Spleen (tissue), 13 donors: ENCODE results near the gene TTC22. TPM values are rescaled to one million over a fixed set of nuclear protein-coding genes. Genes with fewer than 3 reads are reported as not detected.

ENCODE experiments used
- DNase-seq: peaks from one replicate; pipeline ENCODE4 v3.0.0-alpha.2; 2020
- H3K27ac ChIP-seq, 8 donors: fragments of 200-600 bp; sonication (generic) in 7 of 8; 1 replicate in 4 of 8; 2 replicates in 4 of 8; pipeline versions ENCODE4 v1.5.0 to v1.8.0; 2016 to 2021; ENCODE audit warnings: inconsistent platforms in 4 of 8, mild to moderate bottlenecking in 4 of 8, moderate library complexity in 1 of 8
- H3K27me3 ChIP-seq, 7 donors: fragments of 200-600 bp; sonication (generic) in 6 of 7; replicated peaks in 1 of 7; 1 replicate in 4 of 7; 2 replicates in 3 of 7; pipeline versions ENCODE4 v1.5.0 to v1.8.0; 2016 to 2021; ENCODE audit warnings: inconsistent platforms in 3 of 7, mild to moderate bottlenecking in 1 of 7
- H3K36me3 ChIP-seq, 6 donors: fragments of 200-600 bp; sonication (generic) in 5 of 6; 1 replicate in 4 of 6; 2 replicates in 2 of 6; pipeline versions ENCODE4 v1.5.0 to v1.8.0; 2016 to 2021; ENCODE audit warnings: inconsistent platforms in 2 of 6
- H3K4me1 ChIP-seq, 6 donors: fragments of 200-600 bp; sonication (generic) in 5 of 6; 1 replicate in 3 of 6; 2 replicates in 3 of 6; pipeline versions ENCODE4 v1.5.0 to v1.8.0; 2016 to 2021; ENCODE audit warnings: inconsistent platforms in 3 of 6
- H3K4me3 ChIP-seq, 8 donors: fragments of 200-600 bp; sonication (generic) in 7 of 8; 1 replicate in 4 of 8; 2 replicates in 4 of 8; pipeline versions ENCODE4 v1.5.0 to v1.8.0; 2016 to 2021; ENCODE audit warnings: inconsistent platforms in 4 of 8, mild to moderate bottlenecking in 4 of 8, moderate library complexity in 2 of 8
- H3K9me3 ChIP-seq, 8 donors: fragments of 200-600 bp; sonication (generic) in 7 of 8; 1 replicate in 4 of 8; 2 replicates in 4 of 8; pipeline versions ENCODE4 v1.5.0 to v1.8.0; 2016 to 2021; ENCODE audit warnings: inconsistent platforms in 4 of 8
- CTCF ChIP-seq, 11 experiments: fragments of 200-600 bp in 7 of 11; fragments of 450-650 bp in 4 of 11; sonication (generic) in 4 of 11; IDR thresholded peaks in 8 of 11; conservative IDR thresholded peaks in 3 of 11; 1 replicate in 7 of 11; 2 replicates in 4 of 11; pipeline versions ENCODE4 v1.4.0 to v1.8.0; 2016 to 2021; ENCODE audit warnings: antibody characterized with exemption in 11 of 11, inconsistent platforms in 4 of 11, mild to moderate bottlenecking in 1 of 11
- POLR2A ChIP-seq, 3 donors: fragments of 450-650 bp; IDR thresholded peaks; one replicate each; pipeline ENCODE4 v1.5.1; 2017; ENCODE audit warnings: antibody characterized with exemption in 3 of 3, mild to moderate bottlenecking in 1 of 3
- POLR2AphosphoS5 ChIP-seq, 3 donors: sonication (generic); formaldehyde crosslinking; IDR thresholded peaks; one replicate each; pipeline ENCODE4 v1.5.1; 2017; ENCODE audit warnings: antibody characterized with exemption in 3 of 3
- WGBS, 5 donors: extraction: QIAGEN DNeasy Blood & Tissue Kit in 3 of 5; methylation state at CpG; one replicate each; pipeline versions ENCODE4 v1.1.5 to v1.1.7; 2013 to 2018; 5-methylcytosine and 5-hydroxymethylcytosine counted together
- intact Hi-C: fragments of 100-400 bp; cut with DNase I; formaldehyde crosslinking; loops from one replicate; pipeline ENCODE4 v1.15.0; 2023; ENCODE audit warnings: low total_unique reads
- long read RNA-seq, 2 donors: transcript quantifications; one replicate each; lab custom pipeline, GENCODE V29; 2026
- polyA plus RNA-seq, 3 donors: library from polyadenylated mRNA; stranded (reverse); fragments of 200-250 nt; gene quantifications; one replicate each; pipeline ENCODE4 v1.2.1, GENCODE V29; 2013
- total RNA-seq, 7 donors: library from RNA; depleted of rRNA in 3 of 7; stranded (reverse); fragments of >200 nt in 3 of 7; fragmentation: NEBNext Ultra II Directional in 4 of 7; extraction: Animal tissue kit (Norgen Biotek cat#: 25700) in 4 of 7; gene quantifications; one replicate each; pipeline versions ENCODE4 v1.1.0 to v1.2.1, GENCODE V29; 2016 to 2021
- donor health status: healthy with polysubstance abuse.
- donor health status: DM: no; HTN: no; CAD: no; lungs with moderate emphysema.
- donor health status: DM: no; HTN: no; CAD: no.
- donor health status: Bipolar disorder and iron deficiency.
- donor health status: healthy.
- donor health status: DM: no; HTN: no; CAD: no.
- donor health status: DM: yes; HTN: yes; CAD: no.

TTC22 gene
- 1 to 10 TPM; 2.7 to 6.4 (median 3.7) TPM for total RNA-seq
- 1 to 10 TPM in 2 of 3 donors, under 1 TPM in 1; 0.73 to 1.9 (median 1.1) TPM for polyA plus RNA-seq
- long read RNA-seq, donor 1: 0 reads
- long read RNA-seq, donor 2, partial matches to known transcripts: 0 of 2 reads
- long read RNA-seq, donor 2, other reads (novel, unspliced or antisense): 0 of 2 reads

- intact Hi-C loops: loop anchor here (10.0 kb wide), 2 partner anchors 306 to 736 kb away; no protein-coding TSS in a partner anchor
- Histone ChIP-seq H3K4me1 (peaks cover 9 to 58% (median 39%) of the 10 kb centered on the region in 6 donors), H3K27ac (peak within 1 kb of the TSS; percentile 32 to 87 (median 72)), H3K27me3 (peaks cover 0 to 22% (median 15%) of the 10 kb centered on the region in 7 donors), H3K4me3 (peak within 1 kb of the TSS; percentile 41 to 85 (median 58)), H3K36me3 (peaks cover 0 to 4% (median 0%) of the 10 kb centered on the region in 6 donors), H3K9me3 (no peaks in the 10 kb centered on the region)
- TF ChIP-seq POLR2A (IDR thresholded peaks at IDR 0.05): no peak
- TF ChIP-seq POLR2AphosphoS5 (IDR thresholded peaks at IDR 0.05): peak; percentile 34 to 65 (median 51)
- TF ChIP-seq CTCF (IDR thresholded peaks at IDR 0.05 in 8 of 11, conservative IDR thresholded peaks at IDR 0.05 in 3 of 11): peak; percentile 25 to 77 (median 61)
- DNase-seq: peak; percentile 94
- 3 to 11% (median 6%) methylated on average over 12 to 58 of the region's 58 CpGs for WGBS, 5 donors
Measured at GRCh38 chr1:54800899-54801759, at the start of gene TTC22. Gene TTC22 (minus strand): TSS chr1:54801323. CDS start chr1:54801163, 160 bp downstream.

GRCh38 chr1:54850737-54851136 is 49.6 kb upstream of the TTC22 start:
- H3K4me1 ChIP-seq: no peaks in the 10 kb centered on the region
- 77 to 93% (median 85%) methylated on average over 9 of the region's 9 CpGs for WGBS, 5 donors
- no peaks in the 10 kb centered on the region for H3K9me3 ChIP-seq
- no peak for TF ChIP-seq POLR2A (IDR thresholded peaks at IDR 0.05)
- TF ChIP-seq CTCF (IDR thresholded peaks at IDR 0.05 in 8 of 11, conservative IDR thresholded peaks at IDR 0.05 in 3 of 11): no peak
- DNase-seq: no peak
- intact Hi-C loops: no loop called here
- no peak overlapping the region for H3K4me3 ChIP-seq
- no peaks in the 10 kb centered on the region for H3K27me3 ChIP-seq
- H3K27ac ChIP-seq: no peak overlapping the region
- H3K36me3 ChIP-seq: peaks cover 0 to 88% (median 48%) of the 10 kb centered on the region in 6 donors

GRCh38 chr1:54850069-54850730 is 49.1 kb upstream of the TTC22 start:
- DNase-seq: no peak
- peaks cover 0 to 82% (median 48%) of the 10 kb centered on the region in 6 donors for H3K36me3 ChIP-seq
- intact Hi-C loops: no loop called here
- WGBS, 5 donors: 91 to 97% (median 93%) methylated on average over 5 of the region's 5 CpGs
- no peak overlapping the region for H3K4me3 ChIP-seq
- H3K4me1 ChIP-seq: no peaks in the 10 kb centered on the region
- H3K27ac ChIP-seq: no peak overlapping the region
- no peaks in the 10 kb centered on the region for H3K27me3 ChIP-seq
- H3K9me3 ChIP-seq: no peaks in the 10 kb centered on the region
- TF ChIP-seq CTCF (IDR thresholded peaks at IDR 0.05 in 8 of 11, conservative IDR thresholded peaks at IDR 0.05 in 3 of 11) (no peak), POLR2A (IDR thresholded peaks at IDR 0.05) (no peak), POLR2AphosphoS5 (IDR thresholded peaks at IDR 0.05) (no peak)
